ENCODE measurements around the gene GSTM2. TPM values are rescaled to one million over a fixed set of nuclear protein-coding genes. Genes with fewer than 3 reads are reported as not detected.

Gene GSTM2
- total RNA-seq, 1 donor from 2014 or later = 75.6 TPM

DNA sequence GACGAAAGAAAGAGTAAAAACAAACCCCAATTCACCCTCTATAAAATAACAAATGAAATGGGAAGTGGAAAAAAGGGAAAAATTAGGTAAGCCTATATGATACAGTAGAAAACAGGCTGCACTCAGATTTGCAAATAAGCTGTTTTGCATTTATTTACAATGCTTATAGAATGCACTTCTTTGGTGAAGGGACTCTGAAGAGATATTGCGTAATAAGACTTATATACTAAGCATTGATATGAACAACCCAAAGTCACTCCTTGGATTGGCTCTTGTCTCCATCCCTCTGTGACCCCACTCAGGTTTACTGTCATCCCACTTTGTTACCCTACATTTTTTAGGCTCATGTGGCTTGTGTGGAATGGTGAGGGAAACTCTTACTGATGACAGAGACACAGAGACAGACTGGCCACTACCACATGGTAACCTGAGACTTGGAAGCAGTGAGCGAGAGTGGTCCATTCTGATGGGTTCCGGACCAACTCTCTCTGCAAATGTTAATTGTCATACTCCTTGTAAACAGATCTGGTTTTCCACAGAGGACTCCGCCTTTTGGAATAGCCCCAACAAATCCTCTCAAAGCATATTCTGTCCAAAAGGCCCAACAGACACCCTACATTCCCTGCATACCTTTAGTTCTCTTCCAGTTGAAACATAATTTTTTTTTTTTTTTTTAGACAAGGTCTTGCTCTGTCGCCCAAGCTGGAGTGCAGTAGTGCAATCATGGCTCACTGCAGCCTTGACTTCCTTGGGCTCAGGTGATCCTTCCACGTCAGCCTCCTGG is 55.2 kb downstream of the GSTM2 start:
- peaks cover 5% of the 10 kb centered on the region for H3K4me1 Mint-ChIP-seq (ENCODE audit: unreplicated experiment)
- H3K36me3 Mint-ChIP-seq = no peaks in the 10 kb centered on the region
- no peak overlapping the region for H3K4me3 Mint-ChIP-seq
- TF ChIP-seq, protein P1, sequence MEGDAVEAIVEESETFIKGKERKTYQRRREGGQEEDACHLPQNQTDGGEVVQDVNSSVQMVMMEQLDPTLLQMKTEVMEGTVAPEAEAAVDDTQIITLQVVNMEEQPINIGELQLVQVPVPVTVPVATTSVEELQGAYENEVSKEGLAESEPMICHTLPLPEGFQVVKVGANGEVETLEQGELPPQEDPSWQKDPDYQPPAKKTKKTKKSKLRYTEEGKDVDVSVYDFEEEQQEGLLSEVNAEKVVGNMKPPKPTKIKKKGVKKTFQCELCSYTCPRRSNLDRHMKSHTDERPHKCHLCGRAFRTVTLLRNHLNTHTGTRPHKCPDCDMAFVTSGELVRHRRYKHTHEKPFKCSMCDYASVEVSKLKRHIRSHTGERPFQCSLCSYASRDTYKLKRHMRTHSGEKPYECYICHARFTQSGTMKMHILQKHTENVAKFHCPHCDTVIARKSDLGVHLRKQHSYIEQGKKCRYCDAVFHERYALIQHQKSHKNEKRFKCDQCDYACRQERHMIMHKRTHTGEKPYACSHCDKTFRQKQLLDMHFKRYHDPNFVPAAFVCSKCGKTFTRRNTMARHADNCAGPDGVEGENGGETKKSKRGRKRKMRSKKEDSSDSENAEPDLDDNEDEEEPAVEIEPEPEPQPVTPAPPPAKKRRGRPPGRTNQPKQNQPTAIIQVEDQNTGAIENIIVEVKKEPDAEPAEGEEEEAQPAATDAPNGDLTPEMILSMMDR (conservative IDR thresholded peaks at IDR 0.05) = no peak
- no peak overlapping the region for H3K27ac Mint-ChIP-seq
- DNase-seq (ENCODE audit: extremely low spot score, unreplicated experiment) = no peak
- H3K9me3 Mint-ChIP-seq = peaks cover 5% of the 10 kb centered on the region
- H3K27me3 Mint-ChIP-seq = no peaks in the 10 kb centered on the region

Other genes starting within 250 kb of the GSTM2 start
- 84.3 and 85.7 TPM in 2 replicates for gene PSMA5, start 241.6 kb upstream of the GSTM2 start, total RNA-seq (ENCODE audit: low replicate concordance)
- 0.33 and 0.58 TPM in 2 replicates for gene SYPL2, start 201.5 kb upstream of the GSTM2 start, total RNA-seq (ENCODE audit: low replicate concordance)
- 5.7 and 12.0 TPM in 2 replicates for gene ATXN7L2, start 184.2 kb upstream of the GSTM2 start, total RNA-seq (ENCODE audit: low replicate concordance)
- gene CYB561D1, start 174.0 kb upstream of the GSTM2 start, total RNA-seq (ENCODE audit: low replicate concordance) = 10.4 and 14.3 TPM in 2 replicates
- gene AMIGO1, start 158.3 kb upstream of the GSTM2 start, total RNA-seq (ENCODE audit: low replicate concordance) = 5.4 and 6.1 TPM in 2 replicates
- gene GPR61, start 128.2 kb upstream of the GSTM2 start, total RNA-seq (ENCODE audit: low replicate concordance) = not detected in 2 replicates
- 8.8 and 8.9 TPM in 2 replicates for gene GNAI3, start 119.4 kb upstream of the GSTM2 start, total RNA-seq (ENCODE audit: low replicate concordance)
- not detected in 2 replicates for gene GNAT2, start 48.4 kb upstream of the GSTM2 start, total RNA-seq (ENCODE audit: low replicate concordance)
- gene AMPD2, start 48.2 kb upstream of the GSTM2 start, total RNA-seq (ENCODE audit: low replicate concordance) = 71.1 and 105 TPM in 2 replicates
- 37.5 and 42.2 TPM in 2 replicates for gene GSTM4, start 12.0 kb upstream of the GSTM2 start, total RNA-seq (ENCODE audit: low replicate concordance)
- gene GSTM1, start 19.8 kb downstream of the GSTM2 start, total RNA-seq (ENCODE audit: low replicate concordance) = 6.6 and 37.3 TPM in 2 replicates
- gene GSTM5, start 44.2 kb downstream of the GSTM2 start, total RNA-seq (ENCODE audit: low replicate concordance) = 0.17 and 0.52 TPM in 2 replicates
- 32.9 and 78.4 TPM in 2 replicates for gene GSTM3, start 73.0 kb downstream of the GSTM2 start, total RNA-seq (ENCODE audit: low replicate concordance)
- 9.9 and 19.1 TPM in 2 replicates for gene EPS8L3, start 95.9 kb downstream of the GSTM2 start, total RNA-seq (ENCODE audit: low replicate concordance)
- 10.9 and 15.2 TPM in 2 replicates for gene CSF1, start 242.8 kb downstream of the GSTM2 start, total RNA-seq (ENCODE audit: low replicate concordance)

All from type B pancreatic cell (in vitro differentiated cells).